ENCODE measurements around the gene CNIH2.

DNA sequence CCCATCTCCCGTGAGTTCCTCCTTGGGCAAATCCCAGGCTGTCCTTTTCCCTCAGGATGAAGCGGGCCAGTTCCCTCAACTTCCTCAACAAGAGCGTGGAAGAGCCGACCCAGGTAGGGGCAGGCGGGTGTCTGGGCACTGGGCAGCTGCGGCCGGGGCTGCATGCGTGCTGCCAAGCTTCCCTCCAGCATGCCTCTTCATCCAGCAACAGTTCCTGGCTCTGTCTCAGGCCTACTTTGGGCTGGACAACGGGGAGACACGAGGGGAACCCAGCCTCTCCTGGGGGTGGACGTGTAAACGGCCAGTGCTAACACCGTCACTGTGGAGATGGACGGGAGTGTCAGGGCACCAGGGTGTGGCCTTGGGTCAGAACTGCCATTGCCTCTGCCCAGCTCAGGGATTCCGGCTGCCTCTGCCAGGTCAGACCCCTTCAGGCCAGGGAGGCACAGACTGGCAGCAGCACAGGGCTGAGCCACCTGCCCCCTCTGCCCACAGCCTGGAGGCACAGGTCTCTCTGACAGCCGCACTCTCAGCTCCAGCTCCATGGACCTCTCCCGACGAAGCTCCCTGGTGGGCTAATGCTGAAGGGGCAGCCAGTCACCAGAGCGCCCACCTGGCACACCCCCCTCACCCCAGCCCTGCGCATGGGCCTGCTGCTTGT lies 11.5 kb upstream of the CNIH2 start:
- TF ChIP-seq, protein P1, sequence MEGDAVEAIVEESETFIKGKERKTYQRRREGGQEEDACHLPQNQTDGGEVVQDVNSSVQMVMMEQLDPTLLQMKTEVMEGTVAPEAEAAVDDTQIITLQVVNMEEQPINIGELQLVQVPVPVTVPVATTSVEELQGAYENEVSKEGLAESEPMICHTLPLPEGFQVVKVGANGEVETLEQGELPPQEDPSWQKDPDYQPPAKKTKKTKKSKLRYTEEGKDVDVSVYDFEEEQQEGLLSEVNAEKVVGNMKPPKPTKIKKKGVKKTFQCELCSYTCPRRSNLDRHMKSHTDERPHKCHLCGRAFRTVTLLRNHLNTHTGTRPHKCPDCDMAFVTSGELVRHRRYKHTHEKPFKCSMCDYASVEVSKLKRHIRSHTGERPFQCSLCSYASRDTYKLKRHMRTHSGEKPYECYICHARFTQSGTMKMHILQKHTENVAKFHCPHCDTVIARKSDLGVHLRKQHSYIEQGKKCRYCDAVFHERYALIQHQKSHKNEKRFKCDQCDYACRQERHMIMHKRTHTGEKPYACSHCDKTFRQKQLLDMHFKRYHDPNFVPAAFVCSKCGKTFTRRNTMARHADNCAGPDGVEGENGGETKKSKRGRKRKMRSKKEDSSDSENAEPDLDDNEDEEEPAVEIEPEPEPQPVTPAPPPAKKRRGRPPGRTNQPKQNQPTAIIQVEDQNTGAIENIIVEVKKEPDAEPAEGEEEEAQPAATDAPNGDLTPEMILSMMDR (conservative IDR thresholded peaks at IDR 0.05; ENCODE audit: low read length), result no peak
- no peak for TF ChIP-seq EZH2phosphoT487 (IDR thresholded peaks at IDR 0.05; ENCODE audit: borderline replicate concordance)

All from Loucy (cell line).